Neural progenitor cell (in vitro differentiated cells): ENCODE data around the gene CLDN4.

ENCODE experiments used
- EZH2 ChIP-seq: fragments of 200-600 bp; sonication (generic); IDR thresholded peaks from 2 replicates; pipeline ENCODE4 v1.6.1; 2017; ENCODE audit warnings: antibody characterized with exemption, mild to moderate bottlenecking, moderate library complexity
- EZH2phosphoT487 ChIP-seq: fragments of 200-600 bp; sonication (generic); IDR thresholded peaks from 2 replicates; pipeline ENCODE4 v1.6.1; 2017; ENCODE audit warnings: antibody characterized with exemption
- TF ChIP-seq, protein P1 (sequence below): fragments of 200-600 bp; sonication (generic); IDR thresholded peaks from 2 replicates; pipeline ENCODE4 v1.5.1; 2017; ENCODE audit warnings: antibody characterized with exemption, mild to moderate bottlenecking

DNA sequence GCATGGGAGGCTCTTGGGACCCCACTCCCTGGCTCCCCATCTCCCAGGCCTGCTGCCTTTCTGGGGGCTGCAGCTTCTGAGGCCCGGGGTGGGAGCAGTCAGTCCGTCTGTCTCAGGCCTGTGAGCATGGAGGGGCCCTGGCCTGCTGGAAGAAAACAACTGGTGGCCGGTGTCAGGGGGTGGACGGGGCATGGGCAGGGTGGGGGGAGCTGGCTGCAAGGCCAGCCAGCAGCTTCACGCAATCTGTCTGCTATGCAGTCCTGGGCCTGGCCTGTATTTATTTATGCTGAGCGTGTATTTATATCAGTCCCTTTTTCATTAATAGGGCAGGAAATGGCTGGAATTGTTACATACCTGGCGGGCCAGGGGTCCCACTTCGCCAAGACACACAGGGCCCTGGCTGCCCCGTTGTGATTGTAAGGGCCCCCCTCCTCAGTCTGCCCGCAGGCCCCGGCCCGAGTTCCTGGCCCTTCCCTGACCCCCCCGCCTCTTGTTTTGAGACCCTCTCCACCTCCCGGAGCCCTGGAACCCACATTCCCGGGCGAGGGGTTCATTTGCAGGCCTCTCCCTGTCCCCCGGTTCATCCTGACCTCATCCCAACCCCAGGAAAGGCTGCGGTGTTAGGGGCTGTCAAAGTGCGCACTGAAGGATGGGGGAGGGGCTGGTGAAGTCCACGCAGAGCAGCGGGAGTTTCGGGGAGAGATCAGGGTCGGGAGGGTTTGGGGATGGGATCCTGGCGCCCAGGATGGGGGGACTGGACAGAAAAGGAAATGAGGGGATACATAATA is 38.4 kb downstream of the CLDN4 start:
- TF ChIP-seq, protein P1, sequence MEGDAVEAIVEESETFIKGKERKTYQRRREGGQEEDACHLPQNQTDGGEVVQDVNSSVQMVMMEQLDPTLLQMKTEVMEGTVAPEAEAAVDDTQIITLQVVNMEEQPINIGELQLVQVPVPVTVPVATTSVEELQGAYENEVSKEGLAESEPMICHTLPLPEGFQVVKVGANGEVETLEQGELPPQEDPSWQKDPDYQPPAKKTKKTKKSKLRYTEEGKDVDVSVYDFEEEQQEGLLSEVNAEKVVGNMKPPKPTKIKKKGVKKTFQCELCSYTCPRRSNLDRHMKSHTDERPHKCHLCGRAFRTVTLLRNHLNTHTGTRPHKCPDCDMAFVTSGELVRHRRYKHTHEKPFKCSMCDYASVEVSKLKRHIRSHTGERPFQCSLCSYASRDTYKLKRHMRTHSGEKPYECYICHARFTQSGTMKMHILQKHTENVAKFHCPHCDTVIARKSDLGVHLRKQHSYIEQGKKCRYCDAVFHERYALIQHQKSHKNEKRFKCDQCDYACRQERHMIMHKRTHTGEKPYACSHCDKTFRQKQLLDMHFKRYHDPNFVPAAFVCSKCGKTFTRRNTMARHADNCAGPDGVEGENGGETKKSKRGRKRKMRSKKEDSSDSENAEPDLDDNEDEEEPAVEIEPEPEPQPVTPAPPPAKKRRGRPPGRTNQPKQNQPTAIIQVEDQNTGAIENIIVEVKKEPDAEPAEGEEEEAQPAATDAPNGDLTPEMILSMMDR: no peak
- TF ChIP-seq EZH2 (no peak), EZH2phosphoT487 (no peak)
